ENCODE data around the gene RARRES2. TPM values are rescaled to one million over a fixed set of nuclear protein-coding genes. Genes with fewer than 3 reads are reported as not detected.

Gene RARRES2
- total RNA-seq, 2 donors from 2014 or later: not detected

DNA sequence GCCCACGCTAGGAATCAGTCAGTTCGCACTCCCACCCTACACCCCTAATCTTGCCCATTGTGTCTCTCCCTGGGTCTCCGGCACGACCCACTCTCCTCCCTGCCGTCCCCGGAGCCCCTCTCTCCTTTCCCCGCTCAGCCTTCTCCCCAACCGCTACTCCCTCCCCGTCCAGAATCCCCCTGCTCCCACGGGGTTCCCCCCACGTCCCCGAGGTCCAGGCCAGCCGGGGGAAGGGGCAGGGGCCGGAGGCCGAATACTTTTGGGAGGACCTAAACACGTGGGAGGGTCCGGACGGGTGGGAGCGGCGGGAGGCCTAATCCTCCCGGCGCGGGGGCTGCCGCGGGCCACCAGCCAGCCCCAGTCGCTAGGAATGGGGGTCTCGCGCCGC, 560 bp downstream of the RARRES2 start:
- no peak for ATAC-seq (replicated peaks)
- Mint-ChIP-seq H3K36me3 (ENCODE audit: low read depth) (peaks cover 21% of the 10 kb centered on the region), H3K27me3 (peaks cover 19% of the 10 kb centered on the region), H3K4me1 (no peaks in the 10 kb centered on the region), H3K4me3 (no peak overlapping the region), H3K9me3 (no peaks in the 10 kb centered on the region), H3K27ac (no peak overlapping the region)

- Mint-ChIP-seq H3K4me1 (no peaks in the 10 kb centered on the region), H3K27ac (no peak overlapping the region), H3K36me3 (ENCODE audit: low read depth) (peaks cover 21% of the 10 kb centered on the region), H3K9me3 (no peaks in the 10 kb centered on the region), H3K27me3 (peaks cover 19% of the 10 kb centered on the region), H3K4me3 (no peak overlapping the region)
- ATAC-seq (replicated peaks): no peak
Observed at GRCh38 chr7:150340024-150340749, 1.2 kb downstream of the RARRES2 start.

DNA sequence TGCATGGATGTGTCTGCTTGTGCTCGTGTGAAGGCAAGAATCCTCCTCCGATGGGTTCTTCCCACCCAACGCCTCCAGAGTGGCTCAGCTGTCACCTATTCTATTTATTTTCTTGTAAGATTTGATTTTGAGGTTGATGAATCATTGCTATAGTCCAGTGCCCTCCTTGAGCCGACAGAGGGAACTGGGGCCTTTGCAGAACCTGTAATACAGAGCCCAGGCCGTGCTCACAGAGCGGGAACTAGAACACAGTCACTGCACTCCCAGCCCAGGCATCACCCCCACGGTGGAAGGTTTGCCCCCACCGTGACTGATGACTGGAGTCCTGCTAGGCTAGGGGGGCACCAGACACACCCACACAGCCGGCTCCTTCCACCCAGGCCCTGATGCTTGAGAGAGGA, 2.0 kb downstream of the RARRES2 start:
- Mint-ChIP-seq H3K4me3 (no peak overlapping the region), H3K27ac (no peak overlapping the region), H3K27me3 (peaks cover 19% of the 10 kb centered on the region), H3K36me3 (ENCODE audit: low read depth) (peaks cover 21% of the 10 kb centered on the region), H3K4me1 (no peaks in the 10 kb centered on the region), H3K9me3 (no peaks in the 10 kb centered on the region)
- no peak for ATAC-seq (replicated peaks)

DNA sequence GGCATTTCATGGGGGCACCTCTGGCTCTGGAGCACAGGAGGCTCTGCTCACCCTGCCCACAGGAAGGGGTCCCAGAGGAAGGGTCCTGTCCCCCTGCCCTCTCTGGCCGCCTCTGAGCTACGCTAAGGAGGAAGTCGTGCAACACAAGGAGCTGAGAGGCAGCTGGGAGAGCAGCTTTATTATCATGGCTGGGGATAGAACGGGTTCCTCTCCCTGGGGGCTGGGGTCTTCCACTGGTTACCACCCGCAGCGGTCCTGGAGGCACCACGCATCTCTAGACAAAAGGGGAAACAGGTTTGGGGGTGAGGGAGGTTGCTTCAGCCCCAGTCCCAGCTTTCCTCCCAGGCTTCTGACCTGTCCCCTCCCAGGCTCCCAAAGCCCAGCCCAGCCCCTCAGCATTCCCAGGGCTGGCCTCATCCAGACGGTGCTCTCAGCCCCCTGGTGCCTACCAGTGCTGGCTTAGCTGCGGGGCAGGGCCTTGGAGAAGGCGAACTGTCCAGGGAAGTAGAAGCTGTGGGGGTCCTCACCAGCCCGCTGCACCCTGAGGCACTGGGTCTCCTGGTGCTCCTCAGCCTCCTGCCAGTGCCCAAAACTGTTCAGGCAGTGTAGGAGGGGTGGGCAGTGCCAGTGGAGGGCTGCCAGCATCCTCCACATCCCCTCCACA, 3.1 kb downstream of the RARRES2 start:
- Mint-ChIP-seq H3K4me3 (no peak overlapping the region), H3K27me3 (peaks cover 11% of the 10 kb centered on the region)
- ATAC-seq (replicated peaks): no peak

GRCh38 chr7:150337659-150338081, 3.8 kb downstream of the RARRES2 start:
- no peak overlapping the region for H3K27ac Mint-ChIP-seq
- no peak overlapping the region for H3K4me3 Mint-ChIP-seq
- peaks cover 21% of the 10 kb centered on the region for H3K36me3 Mint-ChIP-seq (ENCODE audit: low read depth)
- H3K9me3 Mint-ChIP-seq: no peaks in the 10 kb centered on the region
- no peaks in the 10 kb centered on the region for H3K4me1 Mint-ChIP-seq
- ATAC-seq (replicated peaks): no peak
- peaks cover 11% of the 10 kb centered on the region for H3K27me3 Mint-ChIP-seq

More for the DNA sequence above, 3.1 kb downstream of the RARRES2 start:
- H3K9me3 Mint-ChIP-seq: no peaks in the 10 kb centered on the region
- no peak overlapping the region for H3K27ac Mint-ChIP-seq
- H3K4me1 Mint-ChIP-seq: no peaks in the 10 kb centered on the region
- peaks cover 21% of the 10 kb centered on the region for H3K36me3 Mint-ChIP-seq (ENCODE audit: low read depth)

GRCh38 chr7:150337179-150337578, 4.2 kb downstream of the RARRES2 start:
- H3K9me3 Mint-ChIP-seq: no peaks in the 10 kb centered on the region
- no peak for ATAC-seq (replicated peaks)
- H3K4me3 Mint-ChIP-seq: no peak overlapping the region
- H3K36me3 Mint-ChIP-seq (ENCODE audit: low read depth): peaks cover 21% of the 10 kb centered on the region
- H3K27ac Mint-ChIP-seq: no peak overlapping the region
- no peaks in the 10 kb centered on the region for H3K4me1 Mint-ChIP-seq
- H3K27me3 Mint-ChIP-seq: peaks cover 11% of the 10 kb centered on the region

- Mint-ChIP-seq H3K36me3 (ENCODE audit: low read depth) (peaks cover 21% of the 10 kb centered on the region), H3K4me1 (no peaks in the 10 kb centered on the region), H3K27ac (no peak overlapping the region), H3K4me3 (no peak overlapping the region), H3K27me3 (peaks cover 7% of the 10 kb centered on the region), H3K9me3 (no peaks in the 10 kb centered on the region)
- ATAC-seq (replicated peaks): no peak
Observed at GRCh38 chr7:150336746-150337145, 4.7 kb downstream of the RARRES2 start.

DNA sequence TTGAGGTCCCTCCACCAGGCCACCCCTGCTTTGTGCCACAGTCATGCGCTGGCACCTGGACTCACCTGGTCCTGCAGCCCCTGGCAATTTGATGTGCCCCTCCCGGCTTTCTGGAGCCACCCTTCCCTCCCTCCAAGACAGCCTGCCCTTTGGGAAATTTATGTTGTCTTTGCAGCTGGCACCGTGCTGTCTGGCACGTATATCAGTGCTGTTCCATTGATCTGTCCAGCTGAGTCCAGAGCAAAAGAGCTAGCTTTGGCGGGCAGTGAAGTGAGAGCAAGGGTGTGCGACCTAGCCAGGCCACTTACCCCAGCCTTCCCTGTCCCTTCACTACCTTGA, 5.7 kb downstream of the RARRES2 start:
- no peak for ATAC-seq (replicated peaks)
- peaks cover 7% of the 10 kb centered on the region for H3K27me3 Mint-ChIP-seq
- H3K36me3 Mint-ChIP-seq (ENCODE audit: low read depth): peaks cover 21% of the 10 kb centered on the region
- no peaks in the 10 kb centered on the region for H3K4me1 Mint-ChIP-seq
- no peaks in the 10 kb centered on the region for H3K9me3 Mint-ChIP-seq
- H3K4me3 Mint-ChIP-seq: no peak overlapping the region
- no peak overlapping the region for H3K27ac Mint-ChIP-seq

GRCh38 chr7:150335108-150335773, 6.2 kb downstream of the RARRES2 start:
- Mint-ChIP-seq H3K4me1 (no peaks in the 10 kb centered on the region), H3K27me3 (peaks cover 7% of the 10 kb centered on the region), H3K27ac (no peak overlapping the region), H3K36me3 (ENCODE audit: low read depth) (peaks cover 21% of the 10 kb centered on the region), H3K9me3 (no peaks in the 10 kb centered on the region), H3K4me3 (no peak overlapping the region)
- ATAC-seq (replicated peaks): no peak

DNA sequence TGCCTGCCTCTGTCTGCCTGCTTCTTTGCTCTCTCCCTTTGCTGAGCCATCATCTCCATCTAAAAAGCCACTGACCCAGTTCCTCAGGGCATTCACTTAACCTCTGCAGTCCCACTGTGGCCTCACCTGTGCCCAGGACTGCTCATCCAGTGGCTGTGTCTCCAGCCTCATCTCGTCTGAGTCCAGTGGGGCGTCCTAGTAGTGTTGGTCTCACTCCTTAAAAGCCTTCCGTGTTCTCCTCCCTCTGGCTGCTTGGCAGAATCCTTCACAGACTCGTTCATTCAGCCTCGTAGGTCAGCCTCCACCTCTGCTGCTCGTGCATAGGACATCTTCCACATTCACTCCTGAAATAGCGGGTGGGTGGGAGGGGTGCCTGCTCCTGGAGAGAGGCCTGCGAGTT, 7.3 kb downstream of the RARRES2 start:
- Mint-ChIP-seq H3K4me3 (no peak overlapping the region), H3K36me3 (ENCODE audit: low read depth) (peaks cover 25% of the 10 kb centered on the region), H3K27me3 (no peaks in the 10 kb centered on the region), H3K4me1 (no peaks in the 10 kb centered on the region), H3K9me3 (no peaks in the 10 kb centered on the region), H3K27ac (peak overlapping the region; percentile 17)
- ATAC-seq (replicated peaks): no peak

DNA sequence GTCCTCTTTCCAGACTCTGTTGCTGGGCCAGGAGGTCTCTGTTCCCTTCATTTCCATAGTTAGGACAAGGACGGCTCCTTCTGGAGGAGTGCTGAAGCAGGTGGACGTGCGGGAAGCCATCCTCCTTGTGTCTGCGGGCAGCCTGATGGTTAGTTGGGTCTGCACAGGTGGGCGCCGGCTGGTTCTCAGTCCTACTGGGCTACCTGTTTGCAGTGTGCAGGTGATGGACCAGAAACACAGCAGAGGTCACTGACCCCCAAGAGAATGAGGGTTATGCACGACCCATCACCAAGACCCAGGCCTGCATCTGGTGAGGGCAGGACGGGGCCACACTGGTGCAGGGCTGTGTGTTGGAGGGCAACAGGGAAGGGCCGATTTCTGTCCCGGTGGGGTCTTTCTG, 7.8 kb downstream of the RARRES2 start:
- peaks cover 30% of the 10 kb centered on the region for H3K36me3 Mint-ChIP-seq (ENCODE audit: low read depth)
- no peak overlapping the region for H3K4me3 Mint-ChIP-seq
- H3K9me3 Mint-ChIP-seq: no peaks in the 10 kb centered on the region
- H3K27me3 Mint-ChIP-seq: no peaks in the 10 kb centered on the region
- ATAC-seq (replicated peaks): no peak
- H3K4me1 Mint-ChIP-seq: no peaks in the 10 kb centered on the region
- H3K27ac Mint-ChIP-seq: peak overlapping the region; percentile 17

DNA sequence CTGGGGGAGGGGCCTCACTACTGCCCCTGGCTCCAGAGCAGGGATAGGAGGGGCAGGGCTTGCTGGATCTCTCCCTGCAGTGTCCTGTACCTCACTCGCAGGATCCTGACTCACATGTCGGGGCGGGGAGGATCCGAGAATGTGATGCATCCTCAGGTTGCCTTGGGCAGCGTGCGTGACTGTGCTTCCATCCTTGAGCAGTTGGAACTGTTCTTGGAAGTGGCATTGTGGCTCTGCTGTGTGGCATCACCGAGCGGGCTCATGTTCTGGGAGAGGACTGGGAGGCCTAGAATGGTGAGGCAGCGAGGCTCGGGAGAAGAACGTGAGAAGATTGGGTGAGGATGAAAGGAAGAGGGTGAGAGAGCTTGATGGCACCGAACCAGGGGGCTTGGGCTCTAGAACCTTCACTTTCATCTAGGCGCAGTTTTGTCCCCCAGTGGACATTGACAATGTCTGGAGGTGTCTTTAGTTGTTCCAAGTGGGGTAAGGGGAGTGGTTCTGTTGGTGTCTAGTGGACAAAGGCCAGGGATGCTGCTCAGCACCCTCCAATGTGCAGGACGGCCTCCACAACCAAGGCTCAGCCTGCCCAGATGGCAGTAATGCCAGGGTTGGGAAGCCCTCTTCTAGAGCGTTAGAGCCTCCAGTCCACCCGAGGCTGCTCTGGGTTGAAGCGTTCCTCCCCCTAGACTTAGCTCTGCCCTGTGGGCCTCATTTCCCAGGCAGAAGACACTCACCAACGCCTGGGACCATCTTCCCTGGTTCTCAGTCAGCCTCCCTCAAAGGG, 8.4 kb downstream of the RARRES2 start:
- ATAC-seq (replicated peaks): no peak
- peaks cover 2% of the 10 kb centered on the region for H3K4me1 Mint-ChIP-seq

DNA sequence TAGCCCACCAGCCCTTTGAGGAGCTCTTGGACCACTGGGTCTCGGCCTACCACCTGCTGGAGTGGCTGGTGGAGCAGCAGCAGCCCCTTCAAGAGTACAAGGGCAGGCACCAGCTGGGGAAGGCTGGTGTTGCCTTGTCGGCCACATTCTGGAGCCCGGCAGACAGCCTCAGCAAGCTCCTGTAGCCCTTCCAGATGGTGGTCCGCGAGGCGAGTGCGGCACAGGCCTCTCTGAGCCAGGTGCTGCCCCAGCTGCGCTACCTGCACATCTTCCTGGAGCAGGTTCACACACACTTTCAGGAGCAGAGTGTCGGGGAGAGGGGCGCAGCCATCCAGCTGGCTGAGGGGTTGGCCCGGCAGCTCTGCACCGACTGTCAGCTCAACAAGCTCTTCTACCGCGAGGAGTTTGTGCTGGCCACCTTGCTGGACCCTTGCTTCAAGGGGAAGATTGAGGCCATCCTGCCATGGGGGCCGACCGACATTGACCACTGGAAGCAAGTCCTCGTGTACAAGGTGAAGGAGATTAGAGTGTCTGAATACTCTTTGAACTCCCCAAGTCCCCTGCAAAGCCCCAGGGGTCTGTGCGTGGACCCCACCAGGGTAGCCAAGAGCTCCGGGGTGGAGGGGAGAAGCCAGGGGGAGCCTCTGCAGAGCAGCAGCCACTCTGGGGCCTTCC, 11.1 kb downstream of the RARRES2 start:
- H3K27me3 Mint-ChIP-seq: no peaks in the 10 kb centered on the region
- H3K36me3 Mint-ChIP-seq (ENCODE audit: low read depth): peaks cover 42% of the 10 kb centered on the region
- no peaks in the 10 kb centered on the region for H3K9me3 Mint-ChIP-seq
- no peak for ATAC-seq (replicated peaks)
- peaks cover 9% of the 10 kb centered on the region for H3K4me1 Mint-ChIP-seq
- no peak overlapping the region for H3K27ac Mint-ChIP-seq
- H3K4me3 Mint-ChIP-seq: no peak overlapping the region

More for the DNA sequence above, 8.4 kb downstream of the RARRES2 start:
- Mint-ChIP-seq H3K4me3 (no peak overlapping the region), H3K9me3 (no peaks in the 10 kb centered on the region), H3K36me3 (ENCODE audit: low read depth) (peaks cover 34% of the 10 kb centered on the region), H3K27me3 (no peaks in the 10 kb centered on the region), H3K27ac (no peak overlapping the region)
